GM12878 (cell line): Measurements from ENCODE around the gene OR6N2.

Experiments
- POLR2A ChIP-seq: IDR thresholded peaks from 2 replicates; pipeline ENCODE4 v1.6.1; 2011; ENCODE audit warnings: low read depth, mild to moderate bottlenecking, low read length
- SIN3A ChIP-seq: IDR thresholded peaks from 2 replicates; pipeline ENCODE4 v1.6.1; 2012; ENCODE audit warnings: low read depth, low read length, improper control_type of control experiment
- TF ChIP-seq, protein P1 (sequence below): IDR thresholded peaks from 2 replicates; pipeline ENCODE4 v1.6.1; 2012; ENCODE audit warnings: low read depth, low read length, improper control_type of control experiment

DNA sequence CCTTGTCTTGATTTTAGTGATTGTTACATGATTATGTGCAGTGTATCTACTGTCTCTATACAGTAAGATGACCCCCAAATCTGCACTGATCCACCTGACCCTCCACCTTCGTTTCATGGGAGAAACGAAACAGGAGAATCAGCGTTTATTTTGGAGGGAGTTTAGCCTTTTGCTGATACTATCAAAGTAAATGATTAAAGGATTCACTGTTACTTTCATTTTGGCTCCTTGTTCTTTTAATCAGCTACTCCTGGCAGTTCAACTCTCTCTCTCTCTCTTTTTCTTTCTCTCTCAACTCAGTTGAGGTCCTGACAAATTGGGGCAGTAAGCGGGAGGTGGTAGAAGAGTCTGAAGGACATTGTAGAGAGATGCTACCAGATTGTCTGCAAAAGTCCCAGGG is 50.6 kb downstream of the OR6N2 start:
- TF ChIP-seq POLR2A (no peak), SIN3A (no peak)
- TF ChIP-seq, protein P1, sequence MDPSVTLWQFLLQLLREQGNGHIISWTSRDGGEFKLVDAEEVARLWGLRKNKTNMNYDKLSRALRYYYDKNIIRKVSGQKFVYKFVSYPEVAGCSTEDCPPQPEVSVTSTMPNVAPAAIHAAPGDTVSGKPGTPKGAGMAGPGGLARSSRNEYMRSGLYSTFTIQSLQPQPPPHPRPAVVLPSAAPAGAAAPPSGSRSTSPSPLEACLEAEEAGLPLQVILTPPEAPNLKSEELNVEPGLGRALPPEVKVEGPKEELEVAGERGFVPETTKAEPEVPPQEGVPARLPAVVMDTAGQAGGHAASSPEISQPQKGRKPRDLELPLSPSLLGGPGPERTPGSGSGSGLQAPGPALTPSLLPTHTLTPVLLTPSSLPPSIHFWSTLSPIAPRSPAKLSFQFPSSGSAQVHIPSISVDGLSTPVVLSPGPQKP: no peak
